ENCODE measurements around the gene FAM13A.

Gene FAM13A

DNA sequence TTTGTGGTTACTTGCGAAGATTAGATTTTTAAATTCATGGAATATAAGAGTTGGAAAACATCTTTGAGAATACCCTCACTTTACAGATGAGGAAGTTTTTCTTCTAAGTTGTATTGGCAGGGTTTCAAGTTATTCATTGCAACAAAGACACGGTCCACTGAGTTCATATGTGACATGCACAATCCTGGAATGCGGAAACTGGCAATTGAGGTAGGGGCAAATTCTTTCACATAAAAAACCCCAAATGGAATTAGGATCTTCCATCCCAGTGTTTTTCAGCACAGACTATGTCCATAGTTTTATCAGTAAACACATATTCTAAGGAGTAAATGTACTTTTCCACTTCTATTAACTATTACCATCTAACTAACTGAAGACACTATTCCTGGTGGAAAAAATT, 277.6 kb downstream of the FAM13A start:
- no peak for DNase-seq (ENCODE audit: low read depth)

DNA sequence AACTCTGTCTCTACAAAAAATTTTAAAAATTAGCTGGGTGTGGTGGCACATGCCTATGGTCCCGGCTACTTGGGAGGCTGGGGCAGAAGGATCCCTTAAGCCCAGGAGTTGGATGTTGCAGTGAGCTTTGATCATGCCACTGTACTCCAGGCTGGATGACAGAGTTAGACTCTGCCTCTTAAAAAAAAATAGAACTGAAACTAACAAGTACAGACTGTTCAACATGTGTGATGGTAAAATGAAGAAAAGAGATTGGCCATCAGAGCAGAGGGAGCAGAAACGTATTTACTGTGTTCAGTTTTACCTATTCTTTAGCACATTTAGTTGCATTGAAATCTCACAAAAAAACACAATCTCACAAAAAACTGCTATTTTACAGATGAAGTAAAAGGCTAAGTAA, 281.5 kb downstream of the FAM13A start:
- DNase-seq (ENCODE audit: low read depth) = no peak

DNA sequence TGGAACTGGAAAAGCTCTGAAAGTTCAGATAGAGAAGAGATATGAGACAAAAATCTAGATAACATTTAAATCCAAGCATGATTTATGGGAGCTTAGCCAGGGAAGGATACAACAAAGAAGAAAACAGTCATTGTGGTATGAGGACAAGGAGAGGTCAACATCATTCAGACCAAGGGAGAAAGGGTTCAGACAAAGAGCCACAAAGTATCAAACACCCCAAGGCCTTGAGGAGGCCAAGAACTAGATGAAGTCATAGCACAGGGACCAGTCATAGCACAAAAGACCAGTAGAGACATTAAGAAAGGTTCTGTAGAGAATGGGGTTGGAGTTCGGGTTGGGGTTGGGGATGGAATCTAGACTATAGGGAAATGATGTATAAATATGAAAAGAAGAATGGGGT, 282.0 kb downstream of the FAM13A start:
- DNase-seq (ENCODE audit: low read depth) = no peak

DNA sequence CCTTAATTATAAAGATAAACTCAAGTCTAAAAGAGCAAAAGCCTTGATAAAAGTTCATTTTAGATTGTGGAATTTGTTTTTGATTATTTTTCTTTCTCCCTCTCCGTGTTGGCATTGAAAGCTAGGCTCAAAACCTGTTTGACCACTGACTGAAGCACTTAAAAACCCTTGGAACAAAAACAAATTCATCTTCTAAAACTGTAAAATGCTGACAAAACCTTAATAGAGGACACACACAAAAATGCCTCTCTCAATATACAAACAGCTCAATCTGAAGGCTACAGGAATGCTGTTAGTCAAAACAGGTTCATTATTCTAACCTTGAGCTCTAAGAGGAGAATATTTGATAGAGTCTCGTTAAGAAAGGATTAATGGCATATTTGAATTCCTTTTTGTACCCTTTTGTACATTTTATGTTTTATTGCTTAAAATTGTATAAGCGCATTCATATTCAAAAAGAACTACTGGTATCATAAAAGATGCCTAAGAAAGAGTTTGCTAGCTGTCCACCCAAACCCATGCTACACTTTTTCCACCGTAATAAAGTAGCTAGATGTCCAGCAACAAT, 285.0 kb downstream of the FAM13A start:
- DNase-seq (ENCODE audit: low read depth) = no peak

DNA sequence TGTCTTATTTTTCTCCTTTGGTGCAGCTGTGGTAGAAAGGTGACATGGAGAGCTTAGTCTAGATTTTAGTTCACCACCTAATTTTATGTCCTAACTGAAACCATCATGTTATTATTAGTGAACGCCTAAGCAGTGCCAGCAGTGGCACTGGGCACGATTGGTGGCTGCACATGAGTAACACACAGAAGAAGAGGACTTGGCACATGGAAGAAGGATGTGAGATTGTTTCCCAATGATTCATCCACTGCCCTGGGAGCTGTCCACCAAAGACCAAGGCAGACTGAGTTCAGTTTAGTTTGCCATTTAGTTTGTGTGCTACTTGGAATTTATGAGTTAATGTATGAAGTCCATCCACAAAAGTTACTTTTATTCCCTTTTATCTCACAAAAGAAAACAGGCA, 291.3 kb downstream of the FAM13A start:
- DNase-seq (ENCODE audit: low read depth) = peak; percentile 62

DNA sequence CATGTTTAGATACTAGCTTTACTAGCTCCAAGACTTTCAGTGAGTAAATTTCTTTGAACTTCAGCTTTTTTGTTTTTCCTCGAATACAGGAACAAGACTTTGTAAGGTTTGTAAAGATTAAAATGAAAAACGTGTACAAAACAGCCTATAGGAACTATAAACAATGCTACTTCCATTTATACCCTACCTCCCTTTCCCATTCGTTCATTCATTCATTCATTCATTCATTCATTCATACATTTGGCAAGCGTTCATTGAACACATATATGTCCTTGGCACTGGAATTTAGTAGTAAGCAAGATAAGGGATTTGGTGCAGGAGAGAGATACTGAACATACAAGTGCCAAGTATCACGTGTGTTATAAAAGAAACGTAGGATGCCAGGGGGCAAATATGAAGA, 293.9 kb downstream of the FAM13A start:
- no peak for DNase-seq (ENCODE audit: low read depth)

DNA sequence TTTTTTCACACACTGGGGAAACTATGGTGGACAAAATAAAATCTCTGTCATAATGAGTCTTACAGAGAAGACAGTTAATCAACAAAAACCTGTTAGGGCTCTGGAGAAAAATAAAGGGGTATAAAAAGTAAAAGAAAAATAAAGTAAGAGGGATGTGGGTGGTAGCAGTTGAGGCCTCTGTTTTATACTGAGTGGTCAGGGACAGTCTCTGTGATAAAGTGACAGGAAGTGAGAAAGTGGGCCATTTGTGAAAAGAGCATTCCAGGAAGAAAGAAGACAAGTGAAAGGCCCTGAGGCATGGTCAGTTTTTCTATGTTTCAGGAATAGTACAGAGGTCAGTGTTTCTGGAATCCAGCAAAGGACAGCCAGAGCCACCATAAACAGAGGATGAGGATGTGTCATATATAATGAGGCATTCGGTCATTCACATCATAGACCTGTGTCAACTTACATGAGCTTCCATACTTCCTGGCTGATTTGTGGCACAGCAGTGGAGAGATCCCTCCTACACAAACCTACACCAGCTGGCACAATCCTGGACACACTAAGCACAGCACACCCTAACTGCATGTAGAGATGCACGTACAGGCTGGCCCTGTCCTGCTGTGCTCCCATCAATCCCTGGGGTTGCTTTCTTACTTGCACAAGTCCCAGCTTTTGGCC, 295.0 kb downstream of the FAM13A start:
- DNase-seq (ENCODE audit: low read depth) = no peak

DNA sequence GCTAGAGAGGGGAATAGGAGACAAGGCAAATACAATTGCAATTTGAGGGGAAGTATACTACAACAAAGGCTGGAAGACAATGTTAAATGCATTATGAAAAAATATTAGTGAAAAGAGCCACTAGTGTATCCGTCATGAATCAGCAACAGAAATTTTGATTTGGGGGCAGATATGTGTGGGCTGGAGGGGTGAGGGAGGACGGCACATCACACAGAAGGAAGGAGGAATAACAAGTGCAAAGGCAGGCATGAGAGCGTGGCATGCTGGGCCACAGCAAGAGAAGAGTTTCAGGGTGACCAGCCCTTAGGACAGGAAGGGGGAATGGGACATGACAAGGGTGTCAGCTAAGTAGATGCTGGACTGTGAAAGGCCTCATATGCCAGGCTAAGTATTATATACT, 295.6 kb downstream of the FAM13A start:
- no peak for DNase-seq (ENCODE audit: low read depth)

DNA sequence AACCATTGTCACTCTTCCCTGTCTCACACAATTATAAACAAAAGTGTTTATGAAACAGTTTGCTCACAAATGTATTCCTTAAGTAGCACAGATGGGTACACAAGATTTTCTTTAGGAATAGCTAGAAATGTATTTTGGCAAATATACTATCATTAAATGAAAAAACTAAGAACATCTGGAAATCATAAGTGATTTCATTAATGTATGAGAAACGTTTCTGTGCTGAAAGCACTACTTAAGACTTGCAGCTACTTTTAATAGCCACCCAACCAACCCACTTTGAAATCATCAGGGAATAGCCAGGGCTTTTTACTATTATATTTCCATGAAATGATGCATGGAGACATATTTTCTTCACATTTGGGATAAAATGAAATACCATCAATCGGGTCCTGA, 297.1 kb downstream of the FAM13A start:
- DNase-seq (ENCODE audit: low read depth) = no peak

DNA sequence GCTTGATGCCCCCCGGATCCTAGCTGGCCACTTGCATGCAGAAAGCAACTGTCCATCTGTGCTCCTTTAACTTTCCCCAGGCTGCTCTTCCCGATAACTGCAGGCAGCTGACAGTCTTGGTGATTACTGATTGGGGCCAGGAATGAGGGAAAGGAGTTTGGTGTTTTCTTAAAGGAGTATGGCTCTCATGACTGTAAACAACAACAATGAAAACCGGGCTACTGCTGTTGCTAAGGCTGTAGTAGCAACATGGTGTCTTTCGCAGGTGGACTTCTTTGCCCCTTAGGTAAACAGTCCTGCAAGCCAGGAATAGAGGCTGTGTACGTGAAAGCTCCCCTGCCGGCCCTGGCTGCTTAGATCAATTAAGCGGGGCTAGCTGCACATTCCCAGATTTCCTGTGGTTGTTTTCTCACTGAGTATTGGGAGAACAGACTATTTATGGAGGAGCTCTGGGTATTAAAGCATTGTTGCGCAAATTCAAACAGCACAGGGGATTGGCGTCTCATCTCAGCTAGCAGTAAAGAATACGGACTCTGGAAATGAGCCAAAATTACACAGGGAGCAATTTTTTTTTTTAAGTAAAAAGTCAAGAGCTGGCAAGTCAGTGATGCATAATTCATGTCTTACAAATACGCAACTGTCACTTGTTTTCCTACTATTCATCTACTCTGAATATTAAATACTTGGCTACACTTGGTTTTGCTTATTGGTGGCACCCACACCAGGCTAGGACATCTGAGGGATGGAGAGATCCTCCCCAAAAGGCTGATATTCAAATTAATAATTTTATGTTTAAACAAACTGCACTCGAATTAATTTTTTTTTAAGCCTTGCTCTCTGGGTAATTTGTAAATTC, 297.7 kb downstream of the FAM13A start:
- DNase-seq (ENCODE audit: low read depth) = peak; percentile 59

DNA sequence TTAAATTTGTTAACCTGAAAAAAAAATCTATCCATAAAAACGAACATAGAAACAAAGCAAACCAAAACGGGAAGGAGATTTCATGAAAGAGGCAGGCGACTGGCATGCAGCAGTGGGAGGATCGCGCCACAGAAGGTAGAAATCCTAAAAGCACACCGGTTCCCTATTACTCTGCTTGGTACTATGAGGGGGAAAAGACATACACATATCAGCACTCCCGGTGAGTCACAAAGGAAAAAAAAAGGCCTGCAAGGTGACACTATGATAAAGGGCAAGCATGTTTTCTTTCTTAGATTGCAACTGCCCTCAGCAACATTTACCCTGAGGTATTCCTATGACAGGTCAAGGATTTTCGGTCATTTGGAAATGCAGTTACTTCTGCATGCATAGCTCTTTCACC, 298.7 kb downstream of the FAM13A start:
- DNase-seq (ENCODE audit: low read depth) = no peak

DNA sequence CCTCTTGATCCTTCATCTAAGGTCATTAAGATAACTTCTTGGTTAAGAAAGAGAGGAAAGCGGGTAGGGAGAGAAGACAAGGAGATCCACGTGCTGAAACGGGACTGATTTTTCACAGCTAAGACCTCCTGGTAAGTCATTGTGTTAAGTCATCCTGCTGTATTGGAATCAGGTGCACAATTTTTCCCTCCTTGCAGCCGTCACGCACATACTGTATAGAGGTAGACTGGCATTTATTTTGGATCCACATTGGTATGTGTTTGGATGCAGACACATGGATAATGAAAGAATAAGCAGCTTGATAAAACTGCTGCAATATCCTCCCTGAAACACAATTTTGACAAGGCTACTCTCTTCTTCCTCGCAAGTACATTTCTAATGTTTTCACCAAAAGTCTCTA, 299.2 kb downstream of the FAM13A start:
- no peak for DNase-seq (ENCODE audit: low read depth)

DNA sequence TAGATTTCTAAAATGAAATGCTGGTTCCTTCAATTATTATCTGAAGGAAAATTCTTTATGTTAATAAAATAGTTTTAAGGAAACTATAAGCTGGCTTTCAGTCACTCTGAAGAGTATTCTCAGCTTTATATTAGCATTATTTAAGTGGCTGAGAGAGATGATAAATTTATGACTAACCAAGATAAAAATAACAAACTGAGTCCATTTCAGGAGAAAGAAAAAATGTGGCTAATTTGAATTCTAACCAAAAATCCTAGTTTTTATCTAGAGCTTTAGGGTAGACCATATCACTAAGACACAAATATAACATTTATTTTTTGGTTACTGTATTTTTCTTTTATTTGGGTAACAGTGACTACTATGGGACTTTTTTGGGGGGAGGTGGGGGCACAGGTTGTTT, 299.9 kb downstream of the FAM13A start:
- no peak for DNase-seq (ENCODE audit: low read depth)

DNA sequence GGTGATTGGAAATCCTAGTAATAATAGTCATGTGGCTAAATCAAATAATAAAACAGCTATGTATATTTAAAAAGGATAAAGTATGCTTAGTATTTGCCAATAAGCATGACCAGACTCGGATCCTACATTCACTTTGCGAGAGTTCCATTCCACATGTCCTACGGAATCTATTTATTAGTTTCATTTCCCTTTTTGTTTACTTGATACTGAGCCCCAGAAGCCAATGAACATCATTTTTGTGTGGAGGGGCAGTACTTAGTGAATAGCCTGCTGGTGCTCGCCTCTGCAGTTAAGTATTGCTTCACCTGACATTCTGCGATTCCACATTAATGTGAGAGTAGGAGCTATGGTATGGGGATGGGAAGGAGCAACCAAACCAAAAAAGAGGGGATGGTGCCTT, 300.8 kb downstream of the FAM13A start:
- DNase-seq (ENCODE audit: low read depth) = no peak

DNA sequence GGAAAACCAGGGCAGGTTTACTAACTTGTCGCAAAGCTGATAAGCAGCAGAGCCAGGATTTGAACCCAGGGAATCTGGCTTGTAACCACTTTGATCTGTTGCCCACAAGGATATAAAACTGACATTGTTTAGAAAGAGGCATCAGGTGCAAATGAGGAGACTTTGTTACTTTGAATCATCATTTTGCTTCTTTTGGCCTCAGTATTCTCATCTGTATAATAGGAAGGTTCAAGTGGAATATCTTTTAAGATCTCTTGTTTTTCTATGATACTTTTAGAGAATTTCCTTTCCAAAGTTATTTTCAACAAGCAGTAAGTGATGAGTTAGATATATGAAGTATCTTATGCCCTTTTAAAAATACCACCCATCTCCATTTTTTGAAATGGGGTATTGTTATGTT, 301.5 kb downstream of the FAM13A start:
- no peak for DNase-seq (ENCODE audit: low read depth)

DNA sequence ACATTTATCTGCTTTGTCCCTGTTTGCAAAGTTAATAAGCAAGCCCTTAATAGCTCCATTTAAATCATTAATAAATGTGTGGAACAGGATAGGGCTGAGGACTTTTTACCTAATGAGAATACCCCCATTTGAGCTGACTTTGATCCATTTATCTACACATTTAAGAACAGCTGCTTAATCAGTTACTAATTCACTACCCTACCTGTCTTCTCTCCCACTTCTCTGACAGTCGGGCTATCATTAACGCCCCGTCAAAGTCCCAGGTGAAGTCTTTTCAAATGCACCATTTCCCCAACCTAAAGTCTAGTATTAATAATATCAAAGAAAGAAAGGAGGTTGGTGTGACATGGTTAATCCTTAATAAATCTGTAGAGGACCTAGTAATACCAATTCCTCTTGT, 302.2 kb downstream of the FAM13A start:
- DNase-seq (ENCODE audit: low read depth) = no peak

DNA sequence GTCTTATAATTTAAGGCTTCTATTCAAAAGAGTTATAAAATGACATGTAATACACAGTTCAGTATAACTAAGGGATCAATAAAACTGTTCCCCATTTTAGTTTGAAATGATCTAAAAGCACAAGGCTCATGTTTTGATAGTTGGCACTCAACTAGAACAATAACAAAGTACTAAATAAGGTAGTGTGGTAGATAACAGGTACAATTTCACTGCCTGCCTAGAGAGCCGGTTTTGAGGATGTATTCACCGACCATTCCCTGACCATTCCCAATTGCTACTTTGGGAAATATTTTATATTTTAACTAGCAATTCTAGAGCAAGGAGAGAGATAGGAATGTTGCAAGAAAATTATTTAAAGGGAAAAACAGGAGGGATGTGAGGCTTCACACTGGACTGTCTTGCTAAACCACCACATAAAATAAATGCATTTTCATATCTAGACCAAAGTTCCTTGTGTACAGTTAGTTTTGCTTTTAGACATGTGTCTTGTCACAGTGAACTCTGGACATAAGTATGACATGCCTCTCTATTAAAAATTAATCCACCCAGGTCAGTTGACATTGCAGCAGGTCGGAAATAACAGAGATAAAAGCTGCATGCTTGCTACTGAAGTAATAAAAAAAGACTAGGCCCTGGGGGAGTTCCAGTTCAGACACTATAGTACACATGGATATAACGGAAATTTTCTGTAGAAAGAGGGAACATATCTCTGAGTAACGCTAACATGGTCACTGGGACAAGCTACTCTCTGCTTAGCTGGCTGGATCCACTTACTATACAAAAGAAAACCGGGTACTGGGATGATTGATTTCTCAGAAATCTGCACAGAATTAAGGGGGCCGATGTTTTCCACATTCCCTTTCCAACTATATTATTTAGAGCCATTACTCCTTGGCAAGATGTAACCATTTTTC, 303.1 kb downstream of the FAM13A start:
- no peak for DNase-seq (ENCODE audit: low read depth)

DNA sequence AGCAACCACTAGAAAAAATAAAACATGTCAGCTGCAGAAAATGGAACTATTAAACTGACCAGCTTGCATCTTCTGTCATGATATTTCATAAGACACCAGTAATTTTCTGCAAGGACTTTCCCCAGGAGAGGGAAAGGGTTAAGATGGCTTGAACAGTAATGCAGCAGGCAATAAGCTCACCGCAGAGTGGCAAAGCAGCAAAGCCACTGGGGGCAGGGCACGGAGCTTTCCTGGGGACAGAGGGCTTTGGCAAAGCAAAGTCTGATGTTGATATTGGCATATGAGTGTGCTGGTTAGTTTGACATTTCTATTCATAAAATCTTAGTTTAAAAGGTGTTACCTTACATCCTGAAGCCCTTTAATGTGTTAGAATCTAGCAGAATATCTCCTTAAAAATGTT, 304.2 kb downstream of the FAM13A start:
- no peak for DNase-seq (ENCODE audit: low read depth)

DNA sequence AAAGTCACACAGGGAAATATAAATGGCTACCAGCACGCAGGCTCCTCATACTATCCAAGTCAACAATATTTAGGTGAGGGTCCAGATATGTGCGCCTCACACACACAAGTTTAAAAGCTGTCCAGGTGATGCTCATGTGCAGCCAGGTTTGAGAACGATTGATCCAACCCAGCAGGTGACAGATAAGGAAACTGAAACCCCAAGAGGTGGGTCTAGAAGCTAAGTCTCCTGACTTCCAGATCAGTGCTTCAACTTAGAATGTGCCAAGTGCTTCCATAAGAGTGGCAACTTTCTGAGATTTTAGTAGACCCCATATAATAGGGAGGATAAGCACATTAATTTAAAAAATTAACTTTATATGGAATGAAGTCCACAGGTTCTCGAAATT, 304.9 kb downstream of the FAM13A start:
- DNase-seq (ENCODE audit: low read depth) = no peak

DNA sequence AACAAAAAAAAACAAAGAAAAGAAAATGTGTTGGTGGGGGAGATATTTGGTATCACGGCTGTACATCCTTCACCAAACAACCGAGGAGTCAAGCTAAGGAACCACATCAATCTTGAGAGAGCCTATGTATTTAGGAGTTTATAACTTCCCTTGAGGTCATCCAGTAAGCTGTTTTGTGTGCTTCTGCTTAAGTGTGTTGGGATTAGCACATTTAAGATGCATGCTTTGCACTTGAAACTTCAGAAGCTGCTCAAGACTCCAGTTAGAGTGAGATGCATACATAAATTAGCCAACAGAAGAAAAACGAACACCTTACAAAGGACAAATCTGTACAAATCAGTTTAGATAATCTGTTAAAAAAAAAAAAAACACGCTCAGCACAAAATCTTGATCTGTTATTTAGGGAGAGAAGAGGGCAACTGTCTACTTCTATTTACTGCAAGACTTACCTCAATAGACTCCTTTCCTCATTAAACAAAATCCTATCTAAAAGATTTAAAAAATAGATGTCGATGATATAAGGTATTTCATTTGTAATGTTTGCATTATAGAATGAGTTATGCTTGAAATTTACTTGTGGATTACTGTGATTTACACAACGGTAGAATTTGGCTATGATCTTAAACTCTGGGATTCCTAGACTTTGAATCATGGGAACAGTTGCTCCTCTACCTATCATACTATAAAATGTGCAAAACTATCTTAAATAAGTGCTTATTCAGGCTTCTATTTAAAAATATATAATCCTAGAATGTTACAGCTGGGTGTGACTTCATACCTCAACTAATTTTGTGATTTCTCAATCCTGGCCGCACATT, 305.5 kb downstream of the FAM13A start:
- DNase-seq (ENCODE audit: low read depth) = no peak

DNA sequence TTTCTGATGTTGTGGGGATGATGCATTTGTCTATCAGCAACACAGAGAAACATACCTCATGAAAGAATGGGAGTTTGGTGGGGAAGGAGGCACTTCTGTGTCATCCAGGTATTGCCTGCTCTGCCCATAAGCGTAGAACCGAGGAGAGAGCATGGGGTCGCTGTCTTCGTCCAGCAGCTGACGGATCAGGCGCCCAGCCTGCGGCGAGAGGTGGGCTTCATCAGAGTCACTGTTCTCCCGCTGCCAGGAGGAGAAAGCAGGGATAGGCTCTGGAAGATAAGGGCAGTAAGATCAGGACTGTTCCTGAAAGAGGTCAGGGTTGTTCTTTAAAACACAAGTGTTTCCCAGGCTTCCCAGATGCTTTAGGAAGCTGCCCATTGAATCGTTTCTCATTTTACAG, 306.6 kb downstream of the FAM13A start:
- DNase-seq (ENCODE audit: low read depth) = no peak

DNA sequence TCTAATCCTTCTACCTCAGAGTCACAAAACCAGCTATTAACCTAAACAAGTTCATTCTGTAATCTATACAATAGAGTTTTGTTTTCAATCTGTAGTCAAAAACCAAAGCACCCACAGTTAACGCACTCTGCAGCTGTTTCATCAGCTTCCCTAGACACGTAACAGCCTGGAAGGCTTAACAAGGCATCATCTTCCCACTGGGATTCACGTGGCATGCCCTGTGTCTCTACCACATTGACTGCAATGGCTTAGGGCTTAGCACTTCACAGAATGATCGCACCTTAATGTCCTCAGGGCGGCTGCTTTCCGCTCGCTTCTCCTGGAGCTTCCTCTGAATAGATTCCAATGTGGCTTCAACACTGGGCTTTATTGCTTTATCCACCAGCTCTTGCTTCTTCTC, 309.6 kb downstream of the FAM13A start:
- no peak for DNase-seq (ENCODE audit: low read depth)

All from fibroblast of the conjunctiva (primary cell).